GM12801 (cell line): Measurements from ENCODE around the gene C1GALT1C1L.

Experiments used
- CTCF ChIP-seq: IDR thresholded peaks from one replicate; pipeline ENCODE4 v1.5.1; 2011; ENCODE audit warnings: control low read depth; ENCODE audit not compliant: insufficient read length; ENCODE audit errors: extremely low read depth

The C1GALT1C1L gene

GRCh38 chr2:43692428-43692994, 16.3 kb upstream of the C1GALT1C1L start:
- TF ChIP-seq CTCF: no peak

- TF ChIP-seq CTCF: no peak
Observed at GRCh38 chr2:43689999-43690398, 13.8 kb upstream of the C1GALT1C1L start.

- TF ChIP-seq CTCF: no peak
Observed at GRCh38 chr2:43685357-43685756, 9.1 kb upstream of the C1GALT1C1L start.

- TF ChIP-seq CTCF: no peak
Observed at GRCh38 chr2:43675646-43676321, 445 bp downstream of the C1GALT1C1L start.

GRCh38 chr2:43657241-43657640, 19.0 kb downstream of the C1GALT1C1L start:
- TF ChIP-seq CTCF: no peak

GRCh38 chr2:43653506-43653905, 22.7 kb downstream of the C1GALT1C1L start:
- no peak for TF ChIP-seq CTCF

GRCh38 chr2:43648994-43649701, 27.1 kb downstream of the C1GALT1C1L start:
- TF ChIP-seq CTCF: no peak
